ENCODE measurements around the gene RNF220. TPM values are rescaled to one million over a fixed set of nuclear protein-coding genes. Genes with fewer than 3 reads are reported as not detected.

The RNF220 gene
- total and polyA plus RNA-seq, 5 donors = 56.0 to 81.7 (median 71.0) TPM

DNA sequence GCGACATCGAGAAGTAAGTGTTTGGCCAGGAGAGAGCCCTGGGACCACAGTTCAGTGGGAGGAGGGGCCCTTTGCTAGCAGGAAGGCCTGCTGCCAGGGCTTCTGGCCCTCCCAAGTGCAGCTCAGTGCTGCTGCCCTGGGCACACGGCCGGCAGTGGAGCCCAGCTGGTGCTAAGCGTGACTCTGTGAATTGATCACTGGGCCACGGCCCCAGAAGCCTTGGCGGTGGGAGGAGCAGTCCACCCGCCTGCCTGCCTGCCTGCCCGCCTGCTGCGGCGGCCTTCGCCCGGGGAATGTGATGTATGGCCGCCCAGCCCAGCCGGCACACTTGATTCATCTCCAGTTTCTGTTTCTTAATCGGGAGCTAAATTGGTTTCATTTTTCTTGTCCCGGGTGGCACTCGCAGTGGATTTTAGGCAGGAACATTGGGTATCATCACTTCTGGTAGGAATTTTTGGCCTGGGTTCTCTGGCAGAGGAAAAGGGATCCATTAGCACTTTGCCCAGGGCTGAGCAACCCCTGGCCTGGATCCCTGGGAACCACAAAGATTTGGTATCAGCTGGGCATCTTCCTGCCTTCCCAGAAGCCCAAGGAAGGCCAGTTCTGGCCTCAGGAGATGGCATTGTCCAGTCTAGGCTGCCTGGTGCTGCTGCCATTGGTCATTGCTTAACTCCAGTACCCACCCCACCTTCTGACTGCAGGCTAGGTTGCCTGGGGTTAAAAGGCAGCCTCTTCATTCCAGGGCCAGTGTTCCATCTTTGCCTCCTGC lies 240.6 kb downstream of the RNF220 start:
- intact Hi-C loops (cut with DNase I) = no loop called here
- Histone ChIP-seq H3K9me3 (ENCODE audit: control insufficient read depth, low read length) (no peaks in the 10 kb centered on the region), H3K27me3 (ENCODE audit: control insufficient read depth, insufficient read depth) (no peaks in the 10 kb centered on the region), H3K27ac (ENCODE audit: low read length) (peak overlapping the region; percentile 69), H3K4me3 (ENCODE audit: low read length) (no peak overlapping the region), H3K4me1 (ENCODE audit: control insufficient read depth, insufficient read depth, low read length) (peaks cover 11% of the 10 kb centered on the region)
- DNase-seq (peak; percentile 72 to 85 (median 83)), ATAC-seq (peak; percentile 60 to 69)
- WGBS = 67% methylated on average over 18 of the region's 18 CpGs

DNA sequence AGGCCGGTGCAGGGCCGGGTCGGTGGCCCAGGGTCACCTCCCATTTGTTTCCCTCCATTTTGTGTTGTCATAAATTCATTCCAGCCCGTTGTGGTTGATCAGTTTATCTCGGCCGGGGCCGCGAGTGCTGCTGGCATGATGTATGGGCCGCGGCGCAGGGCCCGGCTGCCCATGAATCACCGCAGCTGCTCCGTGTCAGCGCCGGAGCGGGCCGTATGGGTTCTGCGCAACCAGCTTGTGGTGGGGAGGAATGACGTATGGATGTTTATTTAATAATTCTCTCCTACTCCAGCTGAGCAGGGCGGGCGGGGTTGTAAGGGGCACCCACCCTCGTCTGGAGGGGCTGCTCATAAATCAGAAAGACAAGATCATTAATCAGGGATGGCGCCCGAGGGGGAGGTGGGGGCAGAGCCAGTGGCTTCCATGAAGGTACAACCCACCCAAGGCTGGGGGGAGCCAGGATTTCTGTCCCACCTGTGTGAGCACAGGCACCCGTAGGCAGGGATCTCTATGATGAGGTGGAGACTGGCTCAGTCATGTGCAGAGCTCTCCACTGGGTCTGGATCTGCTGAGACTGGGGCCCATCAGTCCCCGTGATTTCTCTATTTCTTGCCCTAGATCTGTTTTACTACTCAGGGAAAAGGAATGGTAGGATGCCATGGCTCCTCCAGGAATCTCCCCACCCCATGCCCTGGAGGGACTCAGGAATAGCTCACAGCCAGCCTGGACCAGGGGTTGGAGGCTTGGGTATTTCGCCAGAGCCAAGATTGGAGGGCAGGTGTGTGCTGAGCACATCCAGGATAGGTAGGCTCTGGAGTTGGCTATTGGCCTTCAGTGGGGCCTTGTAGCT lies 241.4 kb downstream of the RNF220 start:
- WGBS = 91% methylated on average over 28 of the region's 28 CpGs
- intact Hi-C loops (cut with DNase I) = no loop called here
- H3K9me3 ChIP-seq (ENCODE audit: control insufficient read depth, low read length) = no peaks in the 10 kb centered on the region
- H3K4me1 ChIP-seq (ENCODE audit: control insufficient read depth, insufficient read depth, low read length) = peaks cover 11% of the 10 kb centered on the region
- DNase-seq (no peak), ATAC-seq (no peak)
- no peaks in the 10 kb centered on the region for H3K27me3 ChIP-seq (ENCODE audit: control insufficient read depth, insufficient read depth)
- no peak overlapping the region for H3K27ac ChIP-seq (ENCODE audit: low read length)
- H3K4me3 ChIP-seq (ENCODE audit: low read length) = no peak overlapping the region

DNA sequence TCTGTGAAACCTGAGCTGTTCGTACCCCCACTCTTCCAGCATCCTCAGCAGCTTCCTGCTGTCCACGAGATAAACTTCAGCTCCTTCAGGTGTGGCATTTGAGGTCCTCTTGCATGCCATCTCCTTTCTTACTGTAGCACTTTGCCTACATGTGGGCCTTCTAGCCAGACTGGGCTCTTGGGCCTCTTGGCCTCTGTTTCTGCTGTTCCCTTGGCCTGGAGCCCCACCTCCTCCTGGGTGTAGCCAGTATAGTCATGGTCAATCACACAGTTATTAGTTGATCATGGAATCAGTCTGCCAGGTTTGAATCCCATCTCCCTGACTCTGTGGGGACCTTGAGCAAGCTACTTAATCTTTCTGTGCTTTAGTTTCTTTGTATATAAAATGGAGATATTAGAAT lies 242.8 kb downstream of the RNF220 start:
- ATAC-seq (no peak), DNase-seq (no peak)
- intact Hi-C loops (cut with DNase I) = no loop called here
- no peak overlapping the region for H3K27ac ChIP-seq (ENCODE audit: low read length)
- H3K27me3 ChIP-seq (ENCODE audit: control insufficient read depth, insufficient read depth) = no peaks in the 10 kb centered on the region
- H3K4me3 ChIP-seq (ENCODE audit: low read length) = no peak overlapping the region
- 67% methylated on average over 2 of the region's 2 CpGs for WGBS
- H3K4me1 ChIP-seq (ENCODE audit: control insufficient read depth, insufficient read depth, low read length) = peaks cover 11% of the 10 kb centered on the region
- no peaks in the 10 kb centered on the region for H3K9me3 ChIP-seq (ENCODE audit: control insufficient read depth, low read length)

DNA sequence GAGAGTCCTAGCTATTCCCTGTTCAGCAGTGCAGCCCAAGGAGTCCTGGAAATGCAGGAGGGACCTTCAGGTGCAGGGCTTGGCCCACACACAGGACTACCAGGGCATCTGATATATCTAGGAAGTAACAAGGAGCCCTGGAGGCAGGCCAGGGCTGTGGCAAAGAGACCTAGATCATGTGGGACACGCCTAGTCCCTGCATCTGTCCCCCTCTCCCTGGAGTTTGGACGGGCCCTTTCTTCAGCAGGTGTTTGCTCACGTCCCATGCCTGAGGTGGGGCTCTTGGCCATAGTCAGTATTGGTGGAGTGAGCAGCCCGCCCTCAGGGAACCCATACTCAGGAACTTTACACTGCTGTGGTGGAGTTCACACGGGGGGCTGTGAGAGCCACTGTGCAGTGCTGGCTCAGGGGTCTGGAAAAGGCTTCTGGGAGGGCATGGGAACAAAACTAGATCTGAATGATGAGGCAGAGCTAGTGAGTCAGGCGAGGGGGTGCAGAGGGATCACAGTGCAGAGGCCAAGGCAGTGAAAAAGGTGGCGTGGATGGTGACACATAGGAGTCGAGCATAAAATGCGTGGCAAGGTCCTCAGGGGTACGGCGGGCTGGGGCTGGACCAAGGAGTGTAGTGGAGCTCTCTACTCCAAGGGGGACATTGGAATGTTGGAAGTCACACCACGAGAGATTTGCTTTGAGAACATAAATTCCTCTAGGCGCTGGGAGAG lies 243.6 kb downstream of the RNF220 start:
- Histone ChIP-seq H3K9me3 (ENCODE audit: control insufficient read depth, low read length) (no peaks in the 10 kb centered on the region), H3K4me1 (ENCODE audit: control insufficient read depth, insufficient read depth, low read length) (peaks cover 9% of the 10 kb centered on the region), H3K27ac (ENCODE audit: low read length) (no peak overlapping the region), H3K27me3 (ENCODE audit: control insufficient read depth, insufficient read depth) (no peaks in the 10 kb centered on the region), H3K4me3 (ENCODE audit: low read length) (no peak overlapping the region)
- DNase-seq = no peak
- ATAC-seq = no peak
- WGBS = 86% methylated on average over 13 of the region's 13 CpGs
- intact Hi-C loops (cut with DNase I) = no loop called here

DNA sequence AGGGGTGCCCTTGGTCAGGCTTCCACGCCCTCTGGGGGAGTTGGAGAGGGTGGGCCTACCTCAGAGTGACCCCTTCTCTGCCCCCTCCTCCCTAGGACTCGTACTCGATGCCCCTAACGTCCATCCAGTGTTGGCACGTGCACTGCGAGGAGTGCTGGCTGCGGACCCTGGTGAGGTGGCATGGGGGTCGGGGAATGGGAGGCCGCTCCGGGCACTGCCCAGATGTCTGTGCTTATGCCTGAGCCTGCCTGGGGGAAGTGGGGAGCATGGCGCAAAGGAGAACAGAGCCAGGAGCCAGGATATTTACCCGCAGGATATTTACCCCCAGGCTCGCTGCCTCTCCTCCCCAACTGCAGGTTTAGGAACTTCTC lies 244.7 kb downstream of the RNF220 start:
- no peak for DNase-seq
- Histone ChIP-seq H3K4me3 (ENCODE audit: low read length) (no peak overlapping the region), H3K9me3 (ENCODE audit: control insufficient read depth, low read length) (no peaks in the 10 kb centered on the region), H3K4me1 (ENCODE audit: control insufficient read depth, insufficient read depth, low read length) (peaks cover 5% of the 10 kb centered on the region), H3K27me3 (ENCODE audit: control insufficient read depth, insufficient read depth) (no peaks in the 10 kb centered on the region), H3K27ac (ENCODE audit: low read length) (no peak overlapping the region)
- ATAC-seq = no peak
- WGBS = 92% methylated on average over 13 of the region's 13 CpGs
- intact Hi-C loops (cut with DNase I) = loop anchor here in 2 of 4 donors (5.0 kb wide), 2 partner anchors 37 to 42 kb away; no protein-coding TSS in a partner anchor

DNA sequence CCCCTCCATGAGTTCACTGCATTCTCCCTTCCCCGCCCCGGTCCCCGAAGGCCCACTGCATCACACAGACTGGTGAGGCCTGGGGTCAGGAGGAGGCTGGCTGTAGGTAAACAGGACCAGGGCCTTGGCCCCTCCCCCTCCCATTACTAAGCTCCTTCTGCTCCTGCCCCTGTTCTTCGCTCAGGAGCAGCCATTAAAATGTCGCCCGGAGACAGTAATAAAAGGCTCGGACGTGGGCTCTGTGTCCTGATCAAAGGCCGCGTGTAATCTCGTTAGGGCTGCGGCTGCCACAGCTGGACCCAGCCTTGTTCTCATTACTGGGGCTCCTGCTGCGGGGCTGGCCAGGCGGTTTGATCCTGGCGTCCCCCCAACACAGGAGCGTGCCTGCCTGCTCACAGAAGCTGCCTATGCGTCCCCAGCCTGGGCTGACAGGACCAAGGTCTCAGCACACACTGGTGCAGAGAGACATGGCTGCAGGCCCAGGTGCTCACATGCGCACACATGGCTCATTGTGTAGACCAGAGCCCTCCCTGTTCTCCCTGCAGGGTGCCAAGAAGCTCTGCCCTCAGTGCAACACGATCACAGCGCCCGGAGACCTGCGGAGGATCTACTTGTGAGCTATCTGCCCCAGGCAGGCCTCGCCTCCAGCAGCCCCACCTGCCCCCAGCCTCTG lies 245.2 kb downstream of the RNF220 start:
- Histone ChIP-seq H3K4me1 (ENCODE audit: control insufficient read depth, insufficient read depth, low read length) (peaks cover 2% of the 10 kb centered on the region), H3K27ac (ENCODE audit: low read length) (no peak overlapping the region), H3K4me3 (ENCODE audit: low read length) (no peak overlapping the region), H3K27me3 (ENCODE audit: control insufficient read depth, insufficient read depth) (no peaks in the 10 kb centered on the region), H3K9me3 (ENCODE audit: control insufficient read depth, low read length) (no peaks in the 10 kb centered on the region)
- peak in 1 of 3 donors; percentile 70 for DNase-seq
- ATAC-seq = peak in 1 of 2 donors; percentile 30
- 79% methylated on average over 23 of the region's 23 CpGs for WGBS
- intact Hi-C loops (cut with DNase I) = loop anchor here in 2 of 4 donors (5.0 kb wide), 2 partner anchors 38 to 43 kb away; no protein-coding TSS in a partner anchor

DNA sequence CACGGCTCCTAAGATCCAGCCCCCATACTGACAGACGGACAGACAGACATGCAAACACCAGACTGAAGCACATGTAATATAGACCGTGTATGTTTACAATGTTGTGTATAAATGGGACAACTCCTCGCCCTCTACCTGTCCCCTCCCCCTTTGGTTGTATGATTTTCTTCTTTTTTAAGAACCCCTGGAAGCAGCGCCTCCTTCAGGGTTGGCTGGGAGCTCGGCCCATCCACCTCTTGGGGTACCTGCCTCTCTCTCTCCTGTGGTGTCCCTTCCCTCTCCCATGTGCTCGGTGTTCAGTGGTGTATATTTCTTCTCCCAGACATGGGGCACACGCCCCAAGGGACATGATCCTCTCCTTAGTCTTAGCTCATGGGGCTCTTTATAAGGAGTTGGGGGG lies 246.0 kb downstream of the RNF220 start:
- no peak overlapping the region for H3K4me3 ChIP-seq (ENCODE audit: low read length)
- WGBS = 90% methylated on average over 8 of the region's 8 CpGs
- H3K9me3 ChIP-seq (ENCODE audit: control insufficient read depth, low read length) = no peaks in the 10 kb centered on the region
- no peaks in the 10 kb centered on the region for H3K27me3 ChIP-seq (ENCODE audit: control insufficient read depth, insufficient read depth)
- H3K4me1 ChIP-seq (ENCODE audit: control insufficient read depth, insufficient read depth, low read length) = no peaks in the 10 kb centered on the region
- DNase-seq (no peak), ATAC-seq (no peak)
- intact Hi-C loops (cut with DNase I) = loop anchor here in 2 of 4 donors (5.0 kb wide), 2 partner anchors 39 to 44 kb away; no protein-coding TSS in a partner anchor
- H3K27ac ChIP-seq (ENCODE audit: low read length) = no peak overlapping the region

DNA sequence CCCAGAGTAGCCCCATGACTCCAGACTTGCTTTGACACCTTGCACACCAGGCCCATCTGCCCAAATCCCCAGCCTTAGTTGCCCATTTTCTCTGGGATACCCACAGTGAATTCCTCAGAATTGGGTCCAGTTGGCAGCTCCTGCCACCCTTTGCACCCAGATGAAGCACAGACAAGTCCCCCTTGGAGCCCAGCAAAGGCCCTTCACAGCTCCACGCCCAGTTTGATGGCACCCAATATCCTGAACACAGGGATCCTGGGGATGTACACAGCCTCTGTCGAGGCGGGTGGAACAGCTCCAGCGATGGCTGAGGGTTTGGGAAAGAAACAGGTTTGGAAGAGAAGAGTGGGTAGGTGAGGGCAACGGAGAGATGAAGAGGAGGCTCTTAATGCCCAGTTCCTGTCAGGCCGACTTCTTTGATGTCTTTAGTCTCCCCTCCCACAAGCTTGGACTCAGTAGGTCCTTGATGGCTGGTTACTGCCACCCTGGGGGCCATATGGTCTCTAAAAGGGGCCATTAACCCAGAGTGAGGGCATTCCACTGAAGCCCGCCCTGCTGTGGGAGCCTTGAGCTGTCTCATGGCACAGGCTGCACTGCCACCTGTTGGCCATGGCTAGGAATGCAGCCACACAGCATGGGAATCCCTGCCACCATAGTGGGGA lies 247.5 kb downstream of the RNF220 start:
- ATAC-seq (peak; percentile 72 to 83), DNase-seq (peak; percentile 78 to 93 (median 91))
- intact Hi-C loops (cut with DNase I) = loop anchor here (2.0 to 5.0 kb wide), 3 partner anchors 40 to 45 kb away; no protein-coding TSS in a partner anchor
- Histone ChIP-seq H3K27me3 (ENCODE audit: control insufficient read depth, insufficient read depth) (no peaks in the 10 kb centered on the region), H3K4me1 (ENCODE audit: control insufficient read depth, insufficient read depth, low read length) (no peaks in the 10 kb centered on the region), H3K4me3 (ENCODE audit: low read length) (no peak overlapping the region), H3K27ac (ENCODE audit: low read length) (no peak overlapping the region), H3K9me3 (ENCODE audit: control insufficient read depth, low read length) (no peaks in the 10 kb centered on the region)
- WGBS = 50% methylated on average over 7 of the region's 7 CpGs

DNA sequence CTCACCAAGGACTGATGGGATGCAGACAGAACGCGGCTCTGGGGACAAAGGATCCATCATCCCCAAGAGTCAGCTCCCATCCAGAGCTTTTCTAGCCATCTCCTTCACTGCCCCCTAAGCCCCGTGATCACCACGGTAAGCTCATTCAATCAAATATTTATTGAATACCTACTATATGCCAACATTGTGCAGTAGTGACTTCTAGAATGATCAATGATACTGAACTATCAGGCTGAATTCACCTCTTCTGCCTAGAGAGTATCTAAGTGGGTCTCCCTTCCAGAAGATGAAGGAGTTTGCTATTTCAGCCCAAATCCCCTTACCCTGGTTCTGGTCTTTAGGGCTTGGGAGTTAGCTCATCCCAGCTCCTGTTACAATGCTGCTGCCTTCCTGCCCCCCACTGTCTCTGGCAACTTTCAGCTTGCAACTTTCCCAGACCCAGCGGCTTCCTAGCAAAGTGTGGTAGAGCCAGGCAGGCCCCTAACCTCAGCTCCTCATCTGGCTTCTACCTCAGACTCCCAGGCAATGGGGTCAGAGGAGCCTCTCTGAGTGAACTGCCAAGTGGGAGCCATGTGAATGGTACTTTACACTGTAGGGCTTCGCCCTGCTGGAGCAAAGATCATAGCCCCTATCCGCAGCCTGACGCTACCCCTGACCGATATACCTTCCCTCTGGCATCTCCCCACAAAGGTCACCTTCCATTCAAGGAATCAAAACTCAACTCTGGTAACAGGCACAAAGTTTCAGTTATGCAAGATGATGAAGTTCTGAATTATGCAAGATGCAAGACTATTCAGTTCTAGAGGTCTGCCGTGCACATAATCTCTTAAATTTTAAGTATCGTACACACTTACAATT lies 248.3 kb downstream of the RNF220 start:
- no peak for ATAC-seq
- Histone ChIP-seq H3K9me3 (ENCODE audit: control insufficient read depth, low read length) (no peaks in the 10 kb centered on the region), H3K4me1 (ENCODE audit: control insufficient read depth, insufficient read depth, low read length) (no peaks in the 10 kb centered on the region), H3K27ac (ENCODE audit: low read length) (no peak overlapping the region), H3K27me3 (ENCODE audit: control insufficient read depth, insufficient read depth) (no peaks in the 10 kb centered on the region), H3K4me3 (ENCODE audit: low read length) (no peak overlapping the region)
- peak in 1 of 3 donors; percentile 7 for DNase-seq
- intact Hi-C loops (cut with DNase I) = loop anchor here (2.0 to 5.0 kb wide), 3 partner anchors 41 to 46 kb away; no protein-coding TSS in a partner anchor
- WGBS = 62% methylated on average over 11 of the region's 11 CpGs

Data from right cardiac atrium (tissue), 5 donors.